Measurements from ENCODE around the gene PRRX2.

PRRX2 gene

DNA sequence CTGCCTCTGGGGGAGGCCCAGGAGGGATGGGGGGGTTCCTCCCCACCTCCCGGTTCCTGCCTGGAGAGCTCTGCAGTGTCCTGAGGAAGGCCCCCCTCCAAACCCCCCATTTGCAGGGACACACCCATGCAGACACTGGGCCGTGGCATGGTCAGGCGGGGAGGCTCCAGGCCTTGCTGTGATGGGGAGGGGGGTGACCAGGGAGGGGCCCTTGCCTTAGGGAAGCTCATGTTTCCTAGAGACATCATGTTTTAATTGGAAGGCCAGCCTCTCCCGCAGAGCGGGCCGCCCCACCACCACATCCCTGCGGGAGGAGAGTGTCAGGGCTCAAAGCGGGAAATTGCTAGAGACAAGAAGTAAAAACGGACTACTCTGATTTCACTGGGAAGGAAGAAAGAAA, 12.0 kb downstream of the PRRX2 start:
- TF ChIP-seq EZH2phosphoT487 (IDR thresholded peaks at IDR 0.05; ENCODE audit: borderline replicate concordance, low read length) (no peak), CTCF (IDR thresholded peaks at IDR 0.05; ENCODE audit: low read depth, low read length, poor library complexity, severe bottlenecking) (no peak)
- H3K4me2 ChIP-seq (ENCODE audit: low read length) = no peak overlapping the region
- H3K27me3 ChIP-seq (ENCODE audit: control insufficient read depth, low read length) = no peaks in the 10 kb centered on the region
- H3K9me3 ChIP-seq (ENCODE audit: control insufficient read depth, insufficient read depth, low read length) = no peaks in the 10 kb centered on the region
- H3K36me3 ChIP-seq (ENCODE audit: control insufficient read depth, low read length) = no peaks in the 10 kb centered on the region
- H4K20me1 ChIP-seq (ENCODE audit: control insufficient read depth, insufficient read depth, low read depth, low read length) = no peaks in the 10 kb centered on the region
- H3K4me3 ChIP-seq (ENCODE audit: low read length) = no peak overlapping the region
- no peak overlapping the region for H3K27ac ChIP-seq (ENCODE audit: low read depth, low read length)
- H3K4me1 ChIP-seq (ENCODE audit: control insufficient read depth, low read length) = no peaks in the 10 kb centered on the region
- no peaks in the 10 kb centered on the region for H3K79me2 ChIP-seq (ENCODE audit: control insufficient read depth, low read length)
- H3K9me2 ChIP-seq (replicated peaks; ENCODE audit: control insufficient read depth, low read length) = no peaks in the 10 kb centered on the region
- no peaks in the 10 kb centered on the region for H3F3A ChIP-seq (ENCODE audit: control insufficient read depth, insufficient read depth)

DNA sequence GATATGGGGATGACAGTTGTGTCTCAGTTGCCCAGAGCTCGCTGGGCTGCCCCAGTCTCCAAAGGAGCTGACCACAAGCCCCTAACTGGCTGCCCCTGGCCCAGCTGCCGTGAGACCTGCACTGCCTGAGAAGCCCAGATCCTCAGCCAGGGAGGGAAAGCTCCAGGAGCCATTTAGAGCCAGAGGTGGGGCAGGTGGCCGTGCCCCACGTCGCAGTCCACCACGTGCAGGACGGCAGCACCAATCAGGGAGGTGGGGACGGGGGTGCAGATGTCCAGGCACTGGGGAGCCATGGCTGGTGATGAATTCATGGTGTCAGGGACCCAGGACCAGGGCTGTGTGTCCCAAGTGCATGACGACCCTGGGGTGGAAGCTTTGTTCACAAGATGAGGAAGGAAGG, 13.4 kb downstream of the PRRX2 start:
- Histone ChIP-seq H4K20me1 (ENCODE audit: control insufficient read depth, insufficient read depth, low read depth, low read length) (no peaks in the 10 kb centered on the region), H3K79me2 (ENCODE audit: control insufficient read depth, low read length) (no peaks in the 10 kb centered on the region), H3K27me3 (ENCODE audit: control insufficient read depth, low read length) (no peaks in the 10 kb centered on the region), H3F3A (ENCODE audit: control insufficient read depth, insufficient read depth) (no peaks in the 10 kb centered on the region), H3K4me1 (ENCODE audit: control insufficient read depth, low read length) (no peaks in the 10 kb centered on the region), H3K9me2 (replicated peaks; ENCODE audit: control insufficient read depth, low read length) (no peaks in the 10 kb centered on the region), H3K27ac (ENCODE audit: low read depth, low read length) (no peak overlapping the region), H3K9me3 (ENCODE audit: control insufficient read depth, insufficient read depth, low read length) (no peaks in the 10 kb centered on the region), H3K4me3 (ENCODE audit: low read length) (no peak overlapping the region), H3K4me2 (ENCODE audit: low read length) (no peak overlapping the region), H3K36me3 (ENCODE audit: control insufficient read depth, low read length) (no peaks in the 10 kb centered on the region)
- no peak for TF ChIP-seq EZH2phosphoT487 (IDR thresholded peaks at IDR 0.05; ENCODE audit: borderline replicate concordance, low read length)
- no peak for TF ChIP-seq CTCF (IDR thresholded peaks at IDR 0.05; ENCODE audit: low read depth, low read length, poor library complexity, severe bottlenecking)

DNA sequence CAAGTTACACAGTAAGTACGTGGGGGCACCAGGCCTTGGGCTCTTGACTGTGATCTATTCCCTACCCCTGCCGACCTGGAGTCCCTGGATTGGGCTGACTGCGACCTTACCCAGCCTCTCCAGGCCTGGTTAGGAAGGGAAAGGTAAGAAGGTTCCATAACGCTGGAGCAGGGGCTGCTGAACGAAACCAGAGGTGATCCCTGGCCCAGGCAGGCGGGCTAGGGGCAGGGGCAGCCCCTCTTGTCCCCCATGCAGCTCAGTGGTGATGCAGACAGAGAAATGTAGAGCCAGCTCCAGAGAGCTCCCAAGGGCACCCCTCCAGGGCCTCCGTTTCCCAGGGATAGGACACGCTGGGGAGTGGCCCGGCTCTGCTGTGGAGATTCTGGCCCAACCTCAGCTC, 14.1 kb downstream of the PRRX2 start:
- no peaks in the 10 kb centered on the region for H3K36me3 ChIP-seq (ENCODE audit: control insufficient read depth, low read length)
- H3K4me3 ChIP-seq (ENCODE audit: low read length) = no peak overlapping the region
- H3K9me2 ChIP-seq (replicated peaks; ENCODE audit: control insufficient read depth, low read length) = no peaks in the 10 kb centered on the region
- no peaks in the 10 kb centered on the region for H3F3A ChIP-seq (ENCODE audit: control insufficient read depth, insufficient read depth)
- H3K4me2 ChIP-seq (ENCODE audit: low read length) = no peak overlapping the region
- no peak for TF ChIP-seq EZH2phosphoT487 (IDR thresholded peaks at IDR 0.05; ENCODE audit: borderline replicate concordance, low read length)
- TF ChIP-seq CTCF (IDR thresholded peaks at IDR 0.05; ENCODE audit: low read depth, low read length, poor library complexity, severe bottlenecking) = no peak
- no peaks in the 10 kb centered on the region for H3K79me2 ChIP-seq (ENCODE audit: control insufficient read depth, low read length)
- H3K27me3 ChIP-seq (ENCODE audit: control insufficient read depth, low read length) = no peaks in the 10 kb centered on the region
- H3K9me3 ChIP-seq (ENCODE audit: control insufficient read depth, insufficient read depth, low read length) = no peaks in the 10 kb centered on the region
- no peak overlapping the region for H3K27ac ChIP-seq (ENCODE audit: low read depth, low read length)
- H3K4me1 ChIP-seq (ENCODE audit: control insufficient read depth, low read length) = no peaks in the 10 kb centered on the region
- H4K20me1 ChIP-seq (ENCODE audit: control insufficient read depth, insufficient read depth, low read depth, low read length) = no peaks in the 10 kb centered on the region

- no peaks in the 10 kb centered on the region for H3K27me3 ChIP-seq (ENCODE audit: control insufficient read depth, low read length)
- H3K79me2 ChIP-seq (ENCODE audit: control insufficient read depth, low read length) = no peaks in the 10 kb centered on the region
- no peaks in the 10 kb centered on the region for H3F3A ChIP-seq (ENCODE audit: control insufficient read depth, insufficient read depth)
- TF ChIP-seq CTCF (IDR thresholded peaks at IDR 0.05; ENCODE audit: low read depth, low read length, poor library complexity, severe bottlenecking) (no peak), EZH2phosphoT487 (IDR thresholded peaks at IDR 0.05; ENCODE audit: borderline replicate concordance, low read length) (no peak)
- H3K4me3 ChIP-seq (ENCODE audit: low read length) = no peak overlapping the region
- no peaks in the 10 kb centered on the region for H3K9me3 ChIP-seq (ENCODE audit: control insufficient read depth, insufficient read depth, low read length)
- no peaks in the 10 kb centered on the region for H4K20me1 ChIP-seq (ENCODE audit: control insufficient read depth, insufficient read depth, low read depth, low read length)
- no peaks in the 10 kb centered on the region for H3K36me3 ChIP-seq (ENCODE audit: control insufficient read depth, low read length)
- no peaks in the 10 kb centered on the region for H3K4me1 ChIP-seq (ENCODE audit: control insufficient read depth, low read length)
- no peak overlapping the region for H3K27ac ChIP-seq (ENCODE audit: low read depth, low read length)
- H3K4me2 ChIP-seq (ENCODE audit: low read length) = no peak overlapping the region
- no peaks in the 10 kb centered on the region for H3K9me2 ChIP-seq (replicated peaks; ENCODE audit: control insufficient read depth, low read length)
These were observed 16.5 kb downstream of the PRRX2 start for GRCh38 chr9:129681924-129682323.

Measured in DOHH2 (cell line).